ENCODE results near the gene PPP2R1A.
A peak's percentile ranks its signal among the peaks of the same experiment; 100 is the strongest.
"Not testable (repeated sequence)": the region's sequence is repeated elsewhere in the genome, so short reads cannot be mapped to it uniquely, and the experiment has no call there.

PPP2R1A gene

DNA sequence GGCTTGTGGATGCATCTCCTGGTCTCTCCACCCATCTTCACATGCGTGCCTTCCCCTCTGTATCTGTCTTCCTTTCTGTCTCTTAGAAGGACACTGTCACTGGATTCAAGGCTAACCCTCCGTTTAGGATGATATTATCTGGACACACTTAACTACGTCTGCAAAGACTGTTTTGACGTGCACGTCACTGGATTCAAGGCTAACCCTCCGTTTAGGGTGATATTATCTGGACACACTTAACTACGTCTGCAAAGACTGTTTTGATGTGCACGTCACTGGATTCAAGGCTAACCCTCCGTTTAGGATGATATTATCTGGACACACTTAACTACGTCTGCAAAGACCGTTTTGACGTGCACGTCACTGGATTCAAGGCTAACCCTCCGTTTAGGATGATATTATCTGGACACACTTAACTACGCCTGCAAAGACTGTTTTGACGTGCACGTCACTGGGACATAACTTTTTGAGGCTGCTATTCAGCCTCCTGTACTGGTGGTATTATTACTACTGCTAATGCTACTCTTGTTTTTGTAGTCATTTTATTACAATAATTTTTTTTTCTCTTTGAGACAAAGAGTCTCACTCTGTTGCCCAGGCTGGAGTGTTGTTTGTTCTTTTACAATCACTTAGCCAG lies 11.0 kb downstream of the PPP2R1A start:
- DNase-seq (ENCODE audit: low read depth in 2 of 2): not testable (repeated sequence)

DNA sequence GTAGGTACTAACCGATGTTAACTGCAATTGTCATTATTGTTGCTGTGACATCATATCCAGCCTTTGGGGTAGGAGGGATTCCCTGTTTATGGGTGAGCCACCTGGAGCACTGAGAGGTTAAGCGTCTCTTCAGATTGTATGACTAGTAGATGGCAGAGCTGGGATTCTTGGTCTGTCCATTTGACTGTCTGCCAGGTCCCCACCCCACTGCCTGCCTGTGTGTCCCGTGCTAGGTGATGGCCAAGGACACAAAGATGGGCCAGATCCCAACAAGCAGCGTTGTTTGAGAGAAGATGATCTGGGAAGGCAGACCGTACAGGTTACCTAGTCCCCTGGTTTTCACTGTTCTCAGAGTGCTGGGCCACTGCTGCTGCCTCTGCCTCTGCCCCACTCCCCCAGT lies 16.6 kb downstream of the PPP2R1A start:
- DNase-seq (ENCODE audit: low read depth in 2 of 2): no peak

DNA sequence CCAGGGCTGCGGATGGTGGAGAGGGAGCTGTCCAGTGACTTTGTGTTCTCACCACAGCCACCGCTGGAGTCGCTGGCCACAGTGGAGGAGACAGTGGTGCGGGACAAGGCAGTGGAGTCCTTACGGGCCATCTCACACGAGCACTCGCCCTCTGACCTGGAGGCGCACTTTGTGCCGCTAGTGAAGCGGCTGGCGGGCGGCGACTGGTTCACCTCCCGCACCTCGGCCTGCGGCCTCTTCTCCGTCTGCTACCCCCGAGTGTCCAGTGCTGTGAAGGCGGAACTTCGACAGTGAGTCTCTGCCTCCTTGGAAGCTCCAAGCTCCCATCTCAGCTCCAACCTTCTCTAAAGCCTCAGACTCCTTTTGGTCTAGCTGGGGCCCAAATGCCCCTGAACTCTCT lies 21.4 kb downstream of the PPP2R1A start:
- DNase-seq (ENCODE audit: low read depth in 2 of 2): no peak

DNA sequence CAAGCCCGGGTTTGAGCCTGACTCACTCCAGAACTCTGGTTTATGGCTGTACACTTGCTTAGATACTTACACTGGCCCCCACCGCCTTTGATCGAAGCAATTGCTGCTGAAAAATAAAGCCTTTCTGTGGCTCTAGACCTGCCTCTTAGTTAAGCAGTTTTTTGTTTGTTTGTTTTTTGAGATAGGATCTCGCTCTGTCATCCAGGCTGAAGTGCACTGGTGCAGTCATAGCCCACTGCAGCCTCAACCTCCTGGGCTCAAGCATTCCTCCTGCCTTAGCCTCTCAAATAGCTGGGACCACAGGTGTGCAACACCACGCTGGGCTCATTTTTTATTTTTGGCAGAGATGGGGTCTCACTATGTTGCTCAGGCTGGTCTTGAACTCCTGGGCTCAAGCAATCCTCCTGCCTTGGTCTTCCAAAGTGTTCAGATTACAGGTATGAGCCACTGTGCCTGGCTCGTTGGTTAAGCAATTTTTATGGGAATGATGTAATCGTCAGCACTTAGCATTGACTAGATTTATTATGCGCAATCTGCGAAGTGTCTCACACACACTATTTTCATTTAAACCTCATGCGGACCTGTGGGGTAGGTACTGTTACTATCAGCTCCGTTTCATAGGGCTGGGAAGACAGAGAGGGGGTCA lies 22.2 kb downstream of the PPP2R1A start:
- DNase-seq (ENCODE audit: low read depth in 2 of 2): no peak

DNA sequence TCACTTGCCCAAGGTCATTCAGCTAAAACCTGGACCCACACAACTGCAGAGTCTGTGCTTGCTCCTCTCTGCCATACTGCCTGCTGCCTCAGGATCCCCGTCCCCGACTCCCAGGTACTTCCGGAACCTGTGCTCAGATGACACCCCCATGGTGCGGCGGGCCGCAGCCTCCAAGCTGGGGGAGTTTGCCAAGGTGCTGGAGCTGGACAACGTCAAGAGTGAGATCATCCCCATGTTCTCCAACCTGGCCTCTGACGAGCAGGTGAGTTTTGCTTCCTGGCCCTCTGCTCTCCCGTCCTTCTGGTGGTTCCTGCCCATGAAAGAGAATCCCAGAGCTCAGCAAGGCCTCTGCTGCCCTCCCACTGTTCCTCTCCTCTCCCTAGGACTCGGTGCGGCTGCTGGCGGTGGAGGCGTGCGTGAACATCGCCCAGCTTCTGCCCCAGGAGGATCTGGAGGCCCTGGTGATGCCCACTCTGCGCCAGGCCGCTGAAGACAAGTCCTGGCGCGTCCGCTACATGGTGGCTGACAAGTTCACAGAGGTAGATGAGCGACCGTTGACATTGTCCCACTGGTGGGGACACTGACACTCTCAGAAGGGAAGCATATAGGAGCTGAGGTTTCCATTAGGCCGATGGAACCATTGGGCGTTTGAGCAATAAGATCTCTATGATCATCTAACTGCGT lies 22.9 kb downstream of the PPP2R1A start:
- no peak for DNase-seq (ENCODE audit: low read depth in 2 of 2)

DNA sequence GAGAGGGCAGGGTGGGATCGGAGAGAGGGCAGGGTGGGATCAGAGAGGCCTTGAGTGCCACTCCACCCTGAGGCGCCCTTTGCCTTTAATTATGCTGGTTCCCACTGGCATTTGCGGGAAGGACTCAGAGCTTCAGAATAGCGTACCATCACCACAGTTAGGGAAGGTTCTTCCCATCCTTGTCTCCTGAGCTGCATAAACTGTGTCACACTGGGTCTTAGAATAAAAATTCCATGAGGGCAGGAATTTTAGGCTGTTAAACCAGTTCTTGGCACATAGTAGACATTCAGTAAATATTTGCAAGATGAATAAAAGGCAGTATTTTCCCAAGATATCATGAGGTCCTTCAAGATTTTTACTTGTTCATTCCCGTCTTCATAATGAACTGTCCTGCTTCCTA lies 24.4 kb downstream of the PPP2R1A start:
- no peak for DNase-seq (ENCODE audit: low read depth in 2 of 2)

DNA sequence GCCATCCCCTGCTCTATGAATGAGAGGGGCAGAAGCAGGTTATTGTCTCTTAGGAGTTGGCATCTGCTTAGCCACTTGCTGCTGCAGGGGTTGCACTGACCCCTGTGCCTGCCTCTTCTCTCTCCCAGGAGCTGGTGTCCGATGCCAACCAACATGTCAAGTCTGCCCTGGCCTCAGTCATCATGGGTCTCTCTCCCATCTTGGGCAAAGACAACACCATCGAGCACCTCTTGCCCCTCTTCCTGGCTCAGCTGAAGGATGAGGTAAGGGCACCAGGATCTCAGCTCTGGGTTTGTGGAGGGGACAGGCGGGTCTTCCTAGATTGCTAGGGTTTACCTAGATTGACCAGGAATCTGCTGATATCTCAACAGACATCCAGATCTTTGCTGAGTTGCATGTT lies 26.5 kb downstream of the PPP2R1A start:
- DNase-seq (ENCODE audit: low read depth in 2 of 2): no peak

DNA sequence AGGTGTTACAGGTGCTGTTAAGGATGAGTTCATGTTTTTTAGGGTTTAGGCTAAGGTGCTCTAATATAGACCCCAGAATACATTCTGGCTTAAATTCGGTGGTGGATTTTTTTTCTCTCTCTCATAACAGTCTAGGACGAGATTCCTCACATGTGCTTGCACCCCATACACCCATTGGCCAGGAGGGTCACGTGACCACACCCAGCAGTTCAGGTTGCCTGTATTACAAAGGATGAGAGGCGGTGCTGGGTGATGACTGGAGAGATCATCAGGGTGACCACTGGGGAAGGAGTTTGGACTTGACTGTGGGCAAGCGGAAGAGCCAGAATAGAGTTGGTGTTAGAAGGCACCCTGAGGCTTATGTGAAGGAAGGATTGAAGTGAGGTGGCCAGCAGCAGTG lies 27.7 kb downstream of the PPP2R1A start:
- no peak for DNase-seq (ENCODE audit: low read depth in 2 of 2)

DNA sequence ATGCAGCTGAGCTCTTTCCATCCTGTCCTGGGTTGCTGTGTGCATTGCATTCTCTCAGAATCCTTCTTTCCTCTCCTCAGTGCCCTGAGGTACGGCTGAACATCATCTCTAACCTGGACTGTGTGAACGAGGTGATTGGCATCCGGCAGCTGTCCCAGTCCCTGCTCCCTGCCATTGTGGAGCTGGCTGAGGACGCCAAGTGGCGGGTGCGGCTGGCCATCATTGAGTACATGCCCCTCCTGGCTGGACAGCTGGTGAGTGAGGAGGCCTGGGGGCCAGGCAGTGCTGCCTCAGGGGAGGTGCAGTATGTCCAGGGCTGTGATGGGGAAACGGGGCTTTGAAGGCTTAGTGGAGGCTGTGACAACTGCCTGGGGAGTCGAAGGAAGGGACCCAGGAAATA lies 29.8 kb downstream of the PPP2R1A start:
- DNase-seq (ENCODE audit: low read depth in 2 of 2): no peak

DNA sequence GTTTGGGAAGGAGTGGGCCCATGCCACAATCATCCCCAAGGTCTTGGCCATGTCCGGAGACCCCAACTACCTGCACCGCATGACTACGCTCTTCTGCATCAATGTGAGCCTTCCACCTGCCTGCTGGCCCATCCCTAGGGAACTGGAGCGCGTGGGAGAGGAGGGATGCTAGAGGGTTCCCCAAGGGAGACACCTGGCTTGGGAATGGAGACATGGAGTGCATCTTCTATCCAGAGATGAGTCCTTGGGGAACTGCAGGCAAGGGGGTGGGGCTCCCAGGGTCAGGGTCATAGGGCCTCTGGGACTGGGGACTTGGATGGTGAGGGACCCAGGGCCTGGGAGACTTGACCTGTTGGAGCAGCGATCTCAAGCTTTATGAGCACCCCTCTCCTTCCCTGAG lies 31.2 kb downstream of the PPP2R1A start:
- no peak for DNase-seq (ENCODE audit: low read depth in 2 of 2)

DNA sequence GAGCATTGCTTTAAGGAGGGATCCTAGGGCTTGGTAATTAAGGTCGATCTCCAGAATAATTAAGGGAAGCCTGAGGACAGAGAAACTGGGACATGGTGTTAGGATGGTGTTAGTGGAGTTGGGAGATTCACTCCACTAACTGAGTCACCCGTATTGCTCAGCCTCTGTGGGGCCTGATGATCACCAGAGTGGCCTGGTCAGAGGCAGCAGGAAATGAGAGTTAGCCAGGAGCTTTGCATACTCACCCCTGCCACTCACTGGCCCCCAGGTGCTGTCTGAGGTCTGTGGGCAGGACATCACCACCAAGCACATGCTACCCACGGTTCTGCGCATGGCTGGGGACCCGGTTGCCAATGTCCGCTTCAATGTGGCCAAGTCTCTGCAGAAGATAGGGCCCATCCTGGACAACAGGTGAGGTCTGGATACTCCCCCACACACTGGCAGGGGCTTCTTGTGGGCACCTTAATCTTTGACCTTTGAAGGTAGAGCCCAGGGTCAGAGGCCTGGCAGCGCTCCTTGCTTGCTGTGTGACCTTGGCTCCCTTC lies 32.1 kb downstream of the PPP2R1A start:
- DNase-seq (ENCODE audit: low read depth in 2 of 2): no peak

DNA sequence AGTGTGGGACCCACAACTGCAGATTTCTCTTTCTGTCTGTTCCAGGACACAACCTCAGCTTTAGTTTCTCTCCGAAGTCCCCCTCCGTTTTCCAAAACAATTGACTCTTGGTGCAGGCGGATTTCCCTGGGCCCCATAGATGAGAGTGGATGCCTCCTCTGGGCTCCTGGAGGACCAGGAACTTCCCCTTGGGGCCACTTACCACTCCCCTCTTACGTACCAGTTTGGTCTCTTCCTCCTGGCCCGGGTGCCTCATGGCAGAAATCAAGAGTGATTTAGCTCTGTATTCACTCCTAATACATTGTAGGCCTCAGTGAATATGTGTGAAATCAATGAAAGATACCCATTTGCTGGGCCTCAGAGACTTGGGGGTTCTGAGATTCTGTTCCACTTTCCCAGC lies 34.4 kb downstream of the PPP2R1A start:
- DNase-seq (ENCODE audit: low read depth in 2 of 2): no peak

DNA sequence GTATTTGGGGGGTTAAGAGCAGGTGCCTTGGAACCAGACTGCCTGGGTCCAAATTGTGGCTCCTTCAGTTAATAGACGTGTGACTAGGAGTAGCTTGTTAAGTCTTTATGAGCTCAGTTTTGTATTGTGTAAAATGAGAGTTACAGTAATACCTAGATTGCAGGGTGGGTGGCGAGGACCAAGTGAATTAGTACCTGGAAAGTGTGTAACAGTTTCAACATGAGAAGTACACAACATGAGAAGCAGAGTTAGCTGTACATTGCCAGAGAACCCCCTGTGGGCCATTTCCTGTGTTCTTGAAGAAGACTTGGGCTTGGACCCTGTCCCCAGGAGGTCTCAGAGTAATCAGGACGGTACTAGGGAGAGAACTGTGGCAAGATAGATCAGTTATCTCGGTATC lies 36.8 kb downstream of the PPP2R1A start:
- DNase-seq (ENCODE audit: low read depth in 2 of 2): peak in 1 of 2 donors; percentile 7

DNA sequence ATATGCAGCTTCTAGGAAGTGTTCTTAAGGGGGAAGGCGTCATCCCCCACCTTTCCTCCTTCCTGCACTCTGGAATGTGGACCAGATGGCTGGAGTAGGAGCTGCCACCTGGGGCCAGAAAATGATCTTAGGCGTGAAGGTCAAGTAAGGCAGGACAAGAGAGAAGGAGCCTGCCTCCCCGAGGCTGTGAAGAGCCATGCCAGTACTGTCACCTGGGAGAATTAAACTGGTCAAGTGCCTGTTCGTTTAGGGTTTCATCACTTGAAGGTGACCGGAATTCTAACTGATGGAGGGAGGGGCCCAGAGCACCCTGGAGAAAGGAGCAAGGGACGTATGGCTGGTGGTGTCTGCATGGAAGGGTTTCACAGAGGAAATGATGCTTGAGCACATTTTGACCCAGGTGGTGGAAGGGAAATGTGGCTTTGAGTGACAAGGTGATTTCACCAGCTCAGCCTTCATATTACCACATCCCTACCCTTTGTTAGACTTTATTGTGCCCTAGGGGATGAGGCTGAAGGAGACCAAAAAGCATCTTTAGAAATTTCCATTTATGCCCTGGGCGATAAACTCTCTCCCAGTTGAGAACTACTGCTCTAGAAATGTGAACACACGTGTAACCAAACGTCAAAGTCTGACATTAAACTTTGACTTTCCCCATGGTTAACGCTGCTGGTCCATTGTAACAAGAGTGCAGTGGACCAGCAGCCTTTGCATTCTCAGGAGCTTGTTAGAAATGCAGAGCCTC lies 37.5 kb downstream of the PPP2R1A start:
- no peak for DNase-seq (ENCODE audit: low read depth in 2 of 2)

DNA sequence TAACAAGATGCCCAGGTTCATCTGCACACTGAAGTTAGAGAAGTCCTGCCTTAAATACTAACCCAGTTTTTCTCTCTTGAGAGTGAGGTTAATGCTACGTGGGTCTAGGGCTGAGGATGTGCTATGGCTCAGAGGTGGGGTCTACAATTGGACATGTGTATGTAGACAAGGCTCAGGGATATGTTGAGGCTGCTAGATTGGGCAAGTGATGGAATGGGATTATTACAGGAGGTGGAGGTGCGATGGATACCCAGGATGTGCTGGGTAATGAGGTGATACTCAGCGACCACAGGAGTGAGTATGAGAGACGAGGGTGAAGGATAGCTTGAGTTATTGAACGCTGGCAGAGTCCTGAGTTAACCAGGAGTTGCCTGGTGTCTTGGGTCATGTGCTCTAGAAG lies 38.1 kb downstream of the PPP2R1A start:
- DNase-seq (ENCODE audit: low read depth in 2 of 2): no peak

DNA sequence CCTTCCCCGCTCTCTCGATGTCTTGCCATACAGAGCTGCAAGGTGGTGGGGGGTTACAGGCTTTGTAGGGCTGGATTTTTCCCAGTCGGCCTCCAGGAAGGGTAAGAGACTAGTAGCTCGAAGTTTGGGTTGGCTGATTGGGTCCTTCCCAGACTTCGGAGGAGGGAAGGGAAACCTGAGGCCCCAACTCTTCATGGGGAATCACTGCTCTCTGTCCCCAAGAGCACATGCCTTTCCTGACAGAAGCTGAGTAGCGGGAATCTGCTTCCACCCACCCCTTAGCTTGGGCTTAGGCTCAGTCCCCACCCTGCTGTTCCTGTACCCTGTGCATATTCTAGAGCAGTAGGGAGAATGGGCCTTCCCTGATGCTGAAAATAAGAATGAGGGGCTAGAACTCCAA lies 39.7 kb downstream of the PPP2R1A start:
- no peak for DNase-seq (ENCODE audit: low read depth in 2 of 2)

DNA sequence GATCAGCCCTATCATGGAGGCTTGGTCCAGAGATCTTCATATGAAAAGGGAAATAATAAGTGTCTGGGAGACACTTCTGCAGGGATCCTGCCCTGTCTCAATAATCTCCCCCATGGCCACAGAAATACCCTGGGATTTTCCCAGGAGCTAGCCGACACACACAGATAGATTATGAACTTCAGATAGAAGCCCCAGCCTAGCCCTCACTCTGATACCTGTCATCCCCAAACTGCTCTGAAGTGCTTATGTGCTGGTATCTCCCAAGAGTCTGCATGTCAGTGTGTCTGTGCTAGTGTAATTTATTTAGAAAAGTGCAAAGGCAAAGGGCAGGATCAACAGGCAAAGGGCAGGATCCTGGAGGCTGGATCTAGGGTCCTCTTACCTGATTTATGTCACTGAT lies 40.8 kb downstream of the PPP2R1A start:
- no peak for DNase-seq (ENCODE audit: low read depth in 2 of 2)

DNA sequence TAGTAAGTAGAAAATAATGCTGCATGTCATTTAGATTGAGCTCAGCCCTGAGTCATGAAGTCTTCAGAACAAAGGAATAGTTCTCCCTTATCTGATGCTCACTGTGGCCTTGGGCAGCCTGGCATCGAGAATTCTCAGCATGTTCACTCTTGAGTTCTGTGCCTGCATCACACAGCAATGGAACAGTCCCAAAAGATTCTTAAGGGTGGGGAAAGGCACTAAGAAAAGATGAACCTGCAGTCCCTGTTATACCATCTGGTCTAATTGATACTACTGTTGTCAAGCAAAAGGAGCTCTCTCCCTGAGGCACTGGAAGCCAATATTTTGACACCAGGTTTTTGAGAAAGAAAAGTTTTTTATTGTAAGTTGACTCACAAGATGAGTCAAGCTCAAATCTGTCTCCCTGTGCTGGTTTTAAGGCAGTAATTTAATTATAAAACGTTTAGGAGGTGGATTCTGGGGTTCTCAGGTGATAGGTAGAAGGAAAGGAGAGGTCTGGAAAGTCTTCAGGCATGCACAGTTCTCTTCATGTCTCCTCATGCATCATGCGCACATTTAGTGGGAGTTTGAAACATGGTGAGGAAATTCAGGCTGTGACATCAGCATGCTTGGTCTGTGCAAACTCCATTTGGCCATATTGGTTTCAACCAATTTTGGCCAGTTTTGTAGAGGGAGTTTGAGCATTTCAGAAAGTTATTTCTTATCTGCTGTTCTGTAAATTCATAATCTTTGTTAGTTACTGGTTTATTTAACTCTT lies 41.5 kb downstream of the PPP2R1A start:
- DNase-seq (ENCODE audit: low read depth in 2 of 2): no peak

DNA sequence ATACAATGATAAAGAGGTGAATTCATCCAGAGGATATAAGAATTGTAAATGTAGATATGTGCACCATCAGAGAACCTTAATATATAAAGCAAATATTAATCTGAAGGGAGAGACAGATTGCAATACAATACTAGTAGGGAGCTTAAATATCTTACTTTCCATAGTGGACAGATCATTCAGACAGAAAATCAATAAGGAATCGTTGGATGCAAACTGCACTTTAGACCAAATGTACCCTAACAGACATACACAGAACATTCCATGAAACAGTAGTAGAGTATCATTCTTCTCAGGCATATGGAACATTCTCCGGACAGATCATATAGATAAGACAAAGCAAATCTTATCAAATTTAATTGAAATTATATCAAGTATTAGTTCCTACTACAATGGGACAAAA lies 44.6 kb downstream of the PPP2R1A start:
- no peak for DNase-seq (ENCODE audit: low read depth in 2 of 2)

DNA sequence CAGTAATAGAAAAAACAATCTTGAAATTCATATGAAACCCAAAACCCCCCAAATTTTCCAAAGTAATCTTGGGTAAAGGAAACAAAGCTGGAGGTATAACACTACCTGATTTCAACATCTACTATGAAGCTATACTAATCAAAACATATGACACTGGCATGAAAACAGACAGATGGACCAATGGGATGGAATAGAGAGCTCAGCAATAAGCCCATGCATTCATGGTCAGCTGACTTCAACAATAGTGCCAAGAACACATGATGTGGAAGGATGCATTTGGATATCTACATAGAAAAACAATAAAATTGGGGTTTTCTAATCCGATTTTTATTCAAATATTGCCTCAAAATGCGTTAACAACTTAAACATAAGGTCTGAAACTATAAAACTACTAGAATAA lies 47.3 kb downstream of the PPP2R1A start:
- no peak for DNase-seq (ENCODE audit: low read depth in 2 of 2)

DNA sequence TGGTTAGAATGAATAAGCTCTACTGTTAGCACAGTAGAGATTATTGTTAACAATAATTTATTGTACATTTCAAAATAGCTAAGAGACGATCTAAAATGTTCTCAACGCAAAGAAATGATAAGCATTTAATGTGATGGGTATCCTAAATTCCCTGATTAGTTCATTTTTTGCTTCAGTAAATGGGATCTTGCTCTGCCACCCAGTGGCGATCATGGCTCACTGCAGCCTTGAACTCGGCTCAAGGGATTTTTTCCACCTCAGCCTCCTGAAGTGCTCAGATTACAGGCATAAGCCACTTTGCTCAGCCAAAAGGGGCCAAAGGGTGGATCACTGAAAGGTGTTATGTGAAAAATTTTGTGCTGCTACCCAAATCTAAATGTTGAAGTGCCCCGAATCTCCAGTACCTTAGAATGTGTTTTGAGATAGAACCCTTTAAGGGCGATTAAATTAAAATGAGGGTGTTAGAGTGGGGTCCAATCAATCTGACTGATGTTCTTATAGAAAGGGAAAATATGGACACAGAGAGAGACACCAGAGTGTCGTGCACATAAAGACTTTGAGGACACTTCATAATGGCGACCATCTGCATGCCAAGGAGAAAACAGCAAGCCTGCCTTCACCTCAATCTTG lies 48.0 kb downstream of the PPP2R1A start:
- DNase-seq (ENCODE audit: low read depth in 2 of 2): peak; percentile 16 to 34
